Right kidney (tissue), 1 donor: Measurements from ENCODE around the gene TRIM24.
"Not testable (repeated sequence)": the region's sequence is repeated elsewhere in the genome, so short reads cannot be mapped to it uniquely, and the experiment has no call there.

Experiments used
- DNase-seq: peaks from one replicate; pipeline ENCODE4 v3.0.0-alpha.2; 2016

The TRIM24 gene

GRCh38 chr7:138492423-138492822, 32.4 kb downstream of the TRIM24 start:
- no peak for DNase-seq

- DNase-seq: no peak
Observed at GRCh38 chr7:138493535-138493934, 33.5 kb downstream of the TRIM24 start.

GRCh38 chr7:138495485-138495884, 35.4 kb downstream of the TRIM24 start:
- DNase-seq: no peak

- no peak for DNase-seq
Observed at GRCh38 chr7:138499340-138499739, 39.3 kb downstream of the TRIM24 start.

GRCh38 chr7:138500303-138500702, 40.2 kb downstream of the TRIM24 start:
- not testable (repeated sequence) for DNase-seq

GRCh38 chr7:138500892-138501291, 40.8 kb downstream of the TRIM24 start:
- no peak for DNase-seq

- DNase-seq: no peak
Observed at GRCh38 chr7:138502023-138502767, 42.1 kb downstream of the TRIM24 start.

- no peak for DNase-seq
Observed at GRCh38 chr7:138505361-138505873, 45.4 kb downstream of the TRIM24 start.

GRCh38 chr7:138506764-138507163, 46.7 kb downstream of the TRIM24 start:
- DNase-seq: no peak

GRCh38 chr7:138510003-138510402, 49.9 kb downstream of the TRIM24 start:
- DNase-seq: no peak

- DNase-seq: no peak
Observed at GRCh38 chr7:138512092-138512858, 52.2 kb downstream of the TRIM24 start.

- no peak for DNase-seq
Observed at GRCh38 chr7:138512885-138513284, 52.8 kb downstream of the TRIM24 start.

GRCh38 chr7:138513344-138513871, 53.3 kb downstream of the TRIM24 start:
- DNase-seq: no peak

- DNase-seq: no peak
Observed at GRCh38 chr7:138514044-138514443, 54.0 kb downstream of the TRIM24 start.

- no peak for DNase-seq
Observed at GRCh38 chr7:138515001-138515528, 55.0 kb downstream of the TRIM24 start.

GRCh38 chr7:138519061-138519798, 59.2 kb downstream of the TRIM24 start:
- no peak for DNase-seq

- DNase-seq: no peak
Observed at GRCh38 chr7:138520742-138521141, 60.7 kb downstream of the TRIM24 start.

GRCh38 chr7:138521837-138522461, 61.9 kb downstream of the TRIM24 start:
- DNase-seq: no peak

GRCh38 chr7:138524259-138524658, 64.2 kb downstream of the TRIM24 start:
- no peak for DNase-seq

- no peak for DNase-seq
Observed at GRCh38 chr7:138525757-138526156, 65.7 kb downstream of the TRIM24 start.

- no peak for DNase-seq
Observed at GRCh38 chr7:138527746-138528223, 67.7 kb downstream of the TRIM24 start.

- not testable (repeated sequence) for DNase-seq
Observed at GRCh38 chr7:138536833-138537232, 76.8 kb downstream of the TRIM24 start.
